GM12892 (cell line): ENCODE measurements around the gene PPP1R12A.

Source experiments
- POLR2A ChIP-seq: IDR thresholded peaks from 2 replicates; pipeline ENCODE4 v1.6.1; 2011; ENCODE audit warnings: low read depth, low read length, control low read depth
- POLR2AphosphoS5 ChIP-seq: IDR thresholded peaks from 2 replicates; pipeline ENCODE4 v1.6.1; 2011; ENCODE audit warnings: low read depth, low read length, control low read depth

- TF ChIP-seq POLR2A (no peak), POLR2AphosphoS5 (no peak)
These were observed 152.6 kb downstream of the PPP1R12A start for GRCh38 chr12:79782172-79782900.
